Stimulated activated CD4-positive, alpha-beta T cell treated with anti-CD3 and anti-CD28 coated beads, Interleukin-2, amount 100 ng/mL, for 4 hours (primary cell): ENCODE results near the gene ARSH.
"Not testable (repeated sequence)": the region's sequence is repeated elsewhere in the genome, so short reads cannot be mapped to it uniquely, and the experiment has no call there.

Experiments used
- DNase-seq: peaks from one replicate; pipeline ENCODE4 v3.0.0-alpha.2; 2020; ENCODE audit warnings: low read depth

The ARSH gene

DNA sequence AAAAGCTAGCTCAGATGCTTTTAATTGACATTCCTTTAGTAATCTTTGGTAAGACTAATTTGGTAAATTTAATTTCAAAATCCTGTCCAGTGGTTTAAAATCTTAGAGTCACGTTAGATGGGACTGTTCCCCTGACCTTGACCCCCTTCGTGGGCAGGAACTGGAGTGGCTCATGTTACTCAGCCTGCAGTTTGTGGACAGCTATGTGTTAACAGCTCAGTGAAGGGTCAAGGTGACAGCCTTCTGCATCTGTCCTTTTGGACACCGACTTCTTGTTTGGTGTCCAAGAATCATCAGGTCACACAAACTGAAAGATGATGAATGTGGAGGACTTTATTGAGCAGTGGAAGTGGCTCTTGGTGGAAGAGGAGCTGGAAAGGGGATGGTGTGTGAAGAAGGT, 37.9 kb downstream of the ARSH start:
- no peak for DNase-seq

DNA sequence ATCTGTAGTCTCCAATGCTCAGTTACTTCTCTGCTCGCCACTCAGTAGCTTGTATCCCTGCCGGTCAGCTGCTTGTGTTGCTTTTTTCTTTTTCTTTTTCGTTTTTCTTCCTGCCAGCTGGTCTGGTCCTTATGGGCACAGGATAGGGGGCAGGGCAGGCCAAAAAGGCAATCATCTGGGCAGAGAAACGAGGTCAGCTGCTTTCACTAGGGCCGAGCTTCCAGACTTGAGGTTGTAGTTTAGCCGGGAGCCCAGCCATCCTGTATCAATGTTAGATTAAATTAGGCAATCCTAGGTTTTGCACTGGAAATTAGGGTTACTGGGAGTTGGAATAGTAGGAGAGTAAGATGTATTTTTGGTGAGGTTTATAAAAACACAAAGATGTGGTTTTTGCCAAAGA, 38.3 kb downstream of the ARSH start:
- no peak for DNase-seq

DNA sequence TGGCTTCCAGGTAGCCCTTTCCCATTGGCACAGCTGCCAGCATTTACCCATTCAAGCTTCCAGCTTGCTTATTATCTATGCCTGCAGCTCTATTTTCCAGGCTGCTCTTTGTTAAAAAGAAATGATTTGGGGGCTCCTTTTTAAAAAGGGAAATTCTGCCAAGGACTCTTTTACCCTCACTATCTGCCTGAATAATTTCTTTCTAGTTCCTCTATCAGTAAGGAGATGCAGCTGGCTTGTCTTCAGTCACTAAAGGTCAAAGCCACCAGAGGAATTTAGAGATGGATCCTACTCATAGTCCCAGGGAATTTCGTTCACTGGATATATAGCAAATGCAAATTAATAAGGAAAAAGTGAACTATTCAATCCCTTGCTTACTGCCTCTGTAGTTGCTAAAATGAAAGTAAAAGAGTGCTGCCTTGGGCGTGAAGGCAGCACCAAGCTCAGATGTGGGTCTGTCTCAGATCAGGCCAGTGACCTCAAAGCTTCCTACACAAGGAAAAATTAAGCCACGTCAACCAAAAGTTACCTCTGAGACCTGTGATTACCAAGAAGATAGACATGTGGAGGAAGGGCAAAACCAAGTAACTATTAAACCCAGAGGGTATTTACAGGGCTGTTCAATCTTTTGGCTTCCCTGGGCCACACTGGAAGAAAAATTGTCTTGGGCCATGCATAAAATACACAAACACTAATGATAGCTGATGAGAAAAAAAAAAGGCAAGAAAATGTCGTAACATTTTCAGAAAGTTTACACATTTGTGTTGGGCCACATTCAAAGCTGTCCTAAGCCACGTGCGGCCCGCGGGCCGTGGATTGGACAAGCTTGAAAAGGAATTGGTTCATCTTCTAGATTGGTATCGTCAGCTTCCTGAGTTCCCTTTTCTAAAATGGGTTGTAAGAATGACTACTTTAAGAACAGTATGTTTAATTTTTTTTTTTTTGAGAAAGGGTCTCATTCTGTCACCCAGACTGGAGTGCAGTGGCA, 40.2 kb downstream of the ARSH start:
- DNase-seq, result no peak

GRCh38 chrX:3050523-3051175, 44.3 kb downstream of the ARSH start:
- DNase-seq, result not testable (repeated sequence)

DNA sequence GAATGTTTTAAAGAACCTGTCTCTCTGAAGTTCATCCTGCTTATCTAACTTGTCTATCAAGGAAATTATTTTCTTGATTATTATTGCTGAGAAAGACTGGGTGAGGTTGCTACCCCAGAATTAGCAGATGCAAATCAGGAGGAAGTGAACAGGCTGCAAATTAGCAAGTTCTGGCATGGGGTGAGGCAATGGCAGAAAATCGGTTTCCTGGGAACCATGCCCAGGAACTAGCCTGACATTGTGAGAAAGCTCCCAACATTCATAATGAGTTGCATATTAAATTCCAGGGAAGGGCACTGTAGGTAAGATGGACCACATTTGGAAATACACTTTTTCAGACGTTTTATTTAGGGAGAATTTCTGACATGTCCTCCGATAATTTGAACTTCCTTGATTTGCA, 46.5 kb downstream of the ARSH start:
- no peak for DNase-seq

- no peak for DNase-seq
Observed at GRCh38 chrX:3066555-3066954, 60.2 kb downstream of the ARSH start.

GRCh38 chrX:3075959-3076358, 69.6 kb downstream of the ARSH start:
- DNase-seq, result no peak

- DNase-seq, result no peak
Observed at GRCh38 chrX:3076416-3076991, 70.2 kb downstream of the ARSH start.
